Rectal smooth muscle tissue (tissue), 1 donor: ENCODE data around the gene OR5B12.
"Not testable (repeated sequence)": the region's sequence is repeated elsewhere in the genome, so short reads cannot be mapped to it uniquely, and the experiment has no call there.

Experiments used
- H3K27ac ChIP-seq: one replicate; pipeline ENCODE4 v1.7.0; 2013; ENCODE audit warnings: low read depth, low read length, inconsistent platforms
- H3K27me3 ChIP-seq: one replicate; pipeline ENCODE4 v1.7.0; 2013; ENCODE audit warnings: low read length; ENCODE audit not compliant: control insufficient read depth, insufficient read depth
- H3K36me3 ChIP-seq: one replicate; pipeline ENCODE4 v1.7.0; 2013; ENCODE audit warnings: low read length; ENCODE audit not compliant: control insufficient read depth, insufficient read depth
- H3K4me1 ChIP-seq: one replicate; pipeline ENCODE4 v1.7.0; 2013; ENCODE audit warnings: low read length; ENCODE audit not compliant: control insufficient read depth, insufficient read depth
- H3K4me3 ChIP-seq: one replicate; pipeline ENCODE4 v1.7.0; 2013; ENCODE audit warnings: low read length
- H3K9ac ChIP-seq: one replicate; pipeline ENCODE4 v1.7.0; 2013; ENCODE audit warnings: low read length

The OR5B12 gene

DNA sequence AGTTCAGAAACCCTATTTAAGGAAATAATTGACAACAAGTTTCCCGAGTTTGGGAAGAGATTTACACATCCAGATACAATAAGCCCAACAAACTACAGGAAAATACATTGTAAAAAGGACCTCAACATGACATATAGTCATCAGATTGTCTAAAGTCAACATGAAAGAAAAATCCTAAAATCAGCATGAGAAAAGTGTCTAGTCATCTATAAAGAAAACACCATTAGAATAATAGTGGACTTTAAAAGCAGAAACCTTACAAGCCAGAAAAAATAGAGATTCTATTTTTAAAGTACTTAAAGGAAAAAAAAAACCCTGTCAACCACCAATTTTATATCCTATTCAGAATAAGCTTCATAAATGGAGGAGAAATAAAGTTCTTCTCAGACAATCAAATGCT, 12.8 kb downstream of the OR5B12 start:
- no peak overlapping the region for H3K9ac ChIP-seq
- no peaks in the 10 kb centered on the region for H3K27me3 ChIP-seq
- H3K27ac ChIP-seq, result no peak overlapping the region
- H3K4me3 ChIP-seq, result no peak overlapping the region
- H3K36me3 ChIP-seq, result no peaks in the 10 kb centered on the region
- H3K4me1 ChIP-seq, result no peaks in the 10 kb centered on the region

DNA sequence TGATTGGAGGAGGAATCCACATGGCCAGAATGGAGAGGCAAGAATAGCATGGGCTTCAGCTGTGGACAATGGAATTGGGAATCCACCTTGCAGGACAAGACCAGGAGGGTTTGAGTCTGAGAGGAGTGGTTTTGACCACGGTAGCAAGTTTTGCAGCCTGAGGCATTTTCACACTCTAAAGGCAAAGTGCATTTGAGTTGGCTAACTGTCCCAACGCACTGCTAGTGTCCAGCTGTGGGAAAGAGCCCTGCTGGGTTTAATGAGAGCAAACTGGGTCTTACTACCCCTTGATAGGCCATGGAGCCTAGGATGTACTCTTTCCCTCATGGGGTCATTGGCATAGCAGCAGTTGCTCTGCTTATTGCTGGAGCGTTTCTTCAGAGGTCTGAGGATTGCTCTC, 14.0 kb downstream of the OR5B12 start, which contains the start of gene OR5B2:
Gene OR5B2, minus strand, starts transcription at position 101 of the 400 bp plus-strand sequence. CDS start 4,860 bp downstream, outside the sequence.
- no peak within 1 kb of the TSS for H3K4me3 ChIP-seq
- H3K4me1 ChIP-seq, result no peaks in the 10 kb centered on the region
- no peaks in the 10 kb centered on the region for H3K27me3 ChIP-seq
- no peak within 1 kb of the TSS for H3K9ac ChIP-seq
- no peak within 1 kb of the TSS for H3K27ac ChIP-seq
- H3K36me3 ChIP-seq, result no peaks in the 10 kb centered on the region

DNA sequence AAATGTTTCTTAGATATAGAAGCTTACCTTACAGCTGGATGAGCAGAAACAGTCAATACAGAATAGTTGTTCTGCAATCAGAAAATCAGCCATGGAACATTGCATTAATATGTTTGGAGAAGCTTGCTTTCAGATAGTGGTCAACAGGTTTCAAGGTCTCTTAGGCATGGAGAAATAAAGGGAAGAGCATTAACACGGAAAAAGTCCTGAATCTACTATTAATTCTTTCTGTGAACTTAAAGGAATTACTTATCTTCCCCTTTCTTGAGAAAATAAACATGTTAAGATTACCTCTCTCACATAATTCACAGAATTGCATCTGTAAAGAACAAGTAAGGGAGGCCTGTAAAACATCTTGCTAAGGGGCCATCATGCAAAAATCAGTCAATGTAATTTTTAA, 35.3 kb downstream of the OR5B12 start, which contains the start of gene OR5B3:
Gene OR5B3, minus strand, starts transcription at position 101 of the 400 bp plus-strand sequence. CDS start 3,465 bp downstream, outside the sequence.
- H3K27me3 ChIP-seq, result no peaks in the 10 kb centered on the region

GRCh38 chr11:58399622-58400021, 42.4 kb downstream of the OR5B12 start:
- not testable (repeated sequence) for H3K27ac ChIP-seq, H3K4me1 ChIP-seq, H3K36me3 ChIP-seq, H3K4me3 ChIP-seq, H3K27me3 ChIP-seq, H3K9ac ChIP-seq

More for the DNA sequence above, 35.3 kb downstream of the OR5B12 start, which contains the start of gene OR5B3:
- Histone ChIP-seq H3K27ac (no peak within 1 kb of the TSS), H3K36me3 (no peaks in the 10 kb centered on the region), H3K4me1 (no peaks in the 10 kb centered on the region), H3K9ac (no peak within 1 kb of the TSS), H3K4me3 (no peak within 1 kb of the TSS)

GRCh38 chr11:58395581-58395980, 46.5 kb downstream of the OR5B12 start:
- Histone ChIP-seq H3K27ac (no peak overlapping the region), H3K4me3 (no peak overlapping the region), H3K9ac (no peak overlapping the region), H3K27me3 (no peaks in the 10 kb centered on the region), H3K36me3 (no peaks in the 10 kb centered on the region), H3K4me1 (no peaks in the 10 kb centered on the region)

- H3K27me3 ChIP-seq, result no peaks in the 10 kb centered on the region
- H3K4me1 ChIP-seq, result no peaks in the 10 kb centered on the region
- no peak overlapping the region for H3K9ac ChIP-seq
- no peak overlapping the region for H3K4me3 ChIP-seq
- H3K27ac ChIP-seq, result no peak overlapping the region
- no peaks in the 10 kb centered on the region for H3K36me3 ChIP-seq
Observed at GRCh38 chr11:58394195-58394594, 47.8 kb downstream of the OR5B12 start.

DNA sequence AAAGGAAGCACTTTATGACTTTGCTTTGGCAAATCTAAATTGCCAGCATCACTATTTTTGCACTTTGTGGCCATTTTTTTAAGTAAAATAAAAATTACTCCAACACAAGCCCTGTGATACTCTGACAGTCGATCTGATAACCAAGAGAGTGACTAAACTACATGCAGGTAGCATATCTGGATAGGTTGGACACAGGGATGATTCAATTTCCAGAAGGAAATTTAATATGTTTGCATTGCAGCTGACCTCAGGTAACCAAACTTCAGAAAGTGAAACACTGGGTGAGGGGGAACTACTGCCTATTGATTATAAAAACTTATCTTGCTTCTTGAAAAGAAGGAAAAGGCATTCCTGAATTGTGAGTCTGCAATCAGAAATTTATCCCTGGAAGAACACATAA, 49.3 kb downstream of the OR5B12 start:
- Histone ChIP-seq H3K27ac (no peak overlapping the region), H3K36me3 (no peaks in the 10 kb centered on the region), H3K4me3 (no peak overlapping the region), H3K4me1 (no peaks in the 10 kb centered on the region), H3K27me3 (no peaks in the 10 kb centered on the region), H3K9ac (no peak overlapping the region)

GRCh38 chr11:58391879-58392278, 50.2 kb downstream of the OR5B12 start:
- Histone ChIP-seq H3K9ac (no peak overlapping the region), H3K4me1 (no peaks in the 10 kb centered on the region), H3K27ac (no peak overlapping the region), H3K36me3 (no peaks in the 10 kb centered on the region), H3K4me3 (no peak overlapping the region), H3K27me3 (no peaks in the 10 kb centered on the region)

DNA sequence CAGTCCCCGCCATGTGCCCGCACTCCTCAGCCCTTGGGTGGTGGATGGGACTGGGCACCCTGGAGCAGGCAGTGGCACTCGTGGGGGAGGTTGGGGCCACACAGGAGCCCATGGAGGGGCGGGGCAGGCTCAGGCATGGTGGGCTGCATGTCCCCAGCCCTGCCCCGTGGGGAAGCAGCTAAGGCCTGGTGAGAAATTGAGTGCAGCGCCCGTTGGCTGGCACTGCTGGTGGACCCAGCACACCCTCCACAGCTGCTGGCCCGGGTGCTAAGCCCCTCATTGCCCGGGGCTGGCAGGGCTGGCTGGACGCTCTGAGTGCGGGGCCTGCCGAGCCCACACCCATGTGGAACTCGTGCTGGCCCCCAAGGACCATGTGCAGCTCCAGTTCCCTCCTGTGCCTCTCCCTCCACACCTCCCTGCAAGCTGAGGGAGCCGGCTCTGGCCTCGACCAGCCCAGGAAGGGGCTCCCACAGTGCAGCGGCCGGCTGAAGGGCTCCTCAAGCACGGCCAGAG, 51.4 kb downstream of the OR5B12 start:
- no peak overlapping the region for H3K9ac ChIP-seq
- no peaks in the 10 kb centered on the region for H3K36me3 ChIP-seq
- H3K27me3 ChIP-seq, result no peaks in the 10 kb centered on the region
- no peak overlapping the region for H3K27ac ChIP-seq
- H3K4me3 ChIP-seq, result no peak overlapping the region
- no peaks in the 10 kb centered on the region for H3K4me1 ChIP-seq
